HG03571 (cell line): Measurements from ENCODE around the gene FRMD5.
"Not testable (repeated sequence)": the region's sequence is repeated elsewhere in the genome, so short reads cannot be mapped to it uniquely, and the experiment has no call there.

Experiments
- ATAC-seq: cut with Tn5 transposase; IDR thresholded peaks from one replicate; pipeline ENCODE4 v1.9.1; 2021; ENCODE audit not compliant: unreplicated experiment

FRMD5 gene

GRCh38 chr15:43867096-43867495 lies 328.0 kb downstream of the FRMD5 start:
- ATAC-seq, result no peak

DNA sequence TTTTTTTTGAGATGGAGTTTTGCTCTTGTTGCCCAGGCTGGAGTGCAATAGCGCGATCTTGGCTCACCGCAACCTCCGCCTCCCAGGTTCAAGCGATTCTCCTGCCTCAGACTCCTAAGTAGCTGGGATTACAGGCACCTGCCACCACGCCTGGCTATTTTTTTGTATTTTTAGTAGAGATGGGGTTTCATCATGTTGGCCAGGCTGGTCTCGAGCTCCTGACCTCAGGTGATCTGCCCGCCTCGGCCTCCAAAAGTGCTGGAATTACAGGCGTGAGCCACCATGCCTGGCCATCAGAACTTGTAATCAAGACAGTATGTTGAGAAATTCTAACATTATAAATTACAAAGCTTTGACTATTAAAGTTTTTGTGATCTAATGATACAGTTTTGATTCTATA lies 328.4 kb downstream of the FRMD5 start:
- not testable (repeated sequence) for ATAC-seq

DNA sequence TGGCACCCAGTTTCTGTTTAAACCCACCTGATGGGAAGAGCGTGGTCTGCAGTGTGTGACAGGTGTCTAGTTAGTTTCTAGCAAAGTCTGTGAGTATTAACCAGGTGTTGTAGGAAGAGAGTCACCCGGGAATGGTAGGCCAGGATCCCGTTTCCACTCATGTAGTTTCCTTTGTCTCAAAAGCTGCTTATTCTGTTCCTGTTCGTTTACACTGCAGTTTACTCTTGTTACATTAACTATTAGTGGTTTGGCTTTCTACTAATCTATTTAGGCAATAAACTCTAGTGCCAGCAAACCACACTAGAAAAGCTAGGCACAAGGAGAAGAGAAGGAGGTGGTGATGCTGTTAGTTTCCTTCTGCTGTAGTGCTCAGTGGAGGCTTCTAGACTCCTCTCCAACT lies 335.5 kb downstream of the FRMD5 start:
- no peak for ATAC-seq

- ATAC-seq, result no peak
Measured at GRCh38 chr15:43854801-43855200, 340.3 kb downstream of the FRMD5 start.

DNA sequence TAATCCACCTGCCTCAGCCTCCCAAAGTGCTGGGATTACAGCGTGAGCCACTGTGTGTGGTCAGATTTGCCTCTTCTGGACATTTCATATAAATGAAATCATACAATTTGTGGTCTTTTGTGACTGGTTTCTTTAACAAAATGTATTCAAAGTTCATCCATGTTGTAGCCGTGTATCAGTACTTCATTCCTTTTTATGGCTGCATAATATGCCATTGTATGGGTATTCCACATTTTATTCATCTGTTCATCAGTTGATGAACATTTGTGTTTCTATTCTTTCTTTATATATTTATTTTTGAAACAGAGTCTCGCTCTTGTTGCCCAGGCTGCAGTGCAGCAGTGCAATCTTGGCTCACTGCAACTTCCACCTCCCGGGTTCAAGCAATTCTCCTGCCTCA lies 342.5 kb downstream of the FRMD5 start:
- ATAC-seq, result no peak

DNA sequence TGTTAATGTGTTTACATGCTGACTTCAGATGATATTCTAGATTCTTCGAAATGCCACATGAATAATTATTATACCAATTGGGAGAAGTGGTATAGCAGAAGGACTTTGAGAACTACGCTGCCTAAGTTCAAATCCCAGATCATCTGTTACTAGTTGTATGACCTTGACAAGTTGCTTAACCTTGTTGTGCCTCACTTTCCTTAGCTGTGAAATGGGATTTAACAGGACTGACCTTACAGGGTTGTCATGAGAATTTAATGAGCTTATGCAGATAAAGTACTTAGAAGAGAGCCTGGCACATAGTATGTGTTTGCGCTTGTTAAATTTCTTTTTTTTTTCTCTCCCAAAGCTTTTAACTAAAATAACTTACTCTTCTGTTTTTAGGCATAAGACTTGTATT lies 343.8 kb downstream of the FRMD5 start:
- no peak for ATAC-seq

DNA sequence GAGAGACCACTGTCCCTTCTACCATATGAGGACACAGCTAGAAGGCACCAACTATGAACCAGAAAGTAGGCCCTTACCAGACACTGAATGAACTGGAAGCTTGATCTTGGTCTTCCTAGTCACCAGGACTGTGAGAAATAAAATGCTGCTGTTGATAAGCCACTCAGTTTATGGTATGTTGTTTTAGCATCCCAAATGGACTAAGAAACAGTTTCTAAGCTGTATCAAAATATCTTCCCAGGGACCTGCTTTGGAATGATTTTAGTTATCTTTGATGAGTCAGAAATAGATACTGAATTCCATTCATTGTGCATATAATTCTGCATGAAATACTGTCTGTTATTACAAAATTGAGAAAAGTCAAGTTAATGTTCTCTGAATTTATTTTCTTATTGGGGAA lies 349.6 kb downstream of the FRMD5 start:
- ATAC-seq, result no peak

DNA sequence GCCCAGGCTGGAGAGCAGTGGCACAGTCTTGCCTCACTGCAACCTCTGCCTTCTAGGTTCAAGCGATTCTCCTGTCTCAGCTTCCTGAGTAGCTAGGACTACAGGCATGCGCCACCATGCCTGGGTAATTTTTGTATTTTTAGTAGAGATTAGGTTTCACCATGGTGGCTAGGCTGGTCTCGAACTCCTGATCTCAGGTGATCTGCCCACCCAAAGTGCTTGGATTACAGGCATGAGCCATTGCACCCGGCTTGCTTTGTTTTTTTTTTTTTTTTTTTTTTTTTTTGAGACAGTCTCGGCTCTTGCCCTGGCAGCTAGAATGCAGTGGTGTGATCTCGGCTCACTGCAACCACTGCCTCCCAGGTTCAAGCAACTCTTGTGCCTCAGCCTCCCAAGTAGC lies 362.6 kb downstream of the FRMD5 start:
- not testable (repeated sequence) for ATAC-seq

- not testable (repeated sequence) for ATAC-seq
Measured at GRCh38 chr15:43831519-43832052, 363.5 kb downstream of the FRMD5 start.

DNA sequence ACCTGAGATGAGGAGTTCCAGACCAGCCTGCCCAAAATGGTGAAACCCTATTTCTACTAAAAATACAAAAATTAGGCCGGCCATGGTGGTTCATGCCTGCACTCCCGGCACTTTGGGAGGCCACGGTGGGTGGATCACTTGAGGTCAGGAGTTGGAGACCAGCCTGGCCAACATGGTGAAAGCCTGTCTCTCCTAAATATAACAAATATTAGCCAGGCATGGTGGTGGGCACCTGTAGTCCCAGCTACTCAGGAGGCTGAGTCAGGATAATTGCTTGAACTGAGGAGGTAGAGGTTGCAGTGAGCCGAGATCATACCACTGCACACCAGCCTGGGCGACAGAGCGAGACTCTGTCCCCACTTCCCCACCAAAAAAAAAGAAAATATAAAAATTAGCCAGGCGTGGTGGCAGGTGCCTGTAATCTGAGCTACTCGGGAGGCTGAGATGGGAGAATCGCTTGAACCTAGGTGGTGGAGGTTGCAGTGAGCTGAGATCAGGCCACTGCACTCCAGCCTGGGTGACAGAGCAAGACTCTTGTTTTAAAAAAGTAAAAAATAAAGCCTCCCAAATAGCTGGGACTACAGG lies 364.3 kb downstream of the FRMD5 start:
- not testable (repeated sequence) for ATAC-seq

DNA sequence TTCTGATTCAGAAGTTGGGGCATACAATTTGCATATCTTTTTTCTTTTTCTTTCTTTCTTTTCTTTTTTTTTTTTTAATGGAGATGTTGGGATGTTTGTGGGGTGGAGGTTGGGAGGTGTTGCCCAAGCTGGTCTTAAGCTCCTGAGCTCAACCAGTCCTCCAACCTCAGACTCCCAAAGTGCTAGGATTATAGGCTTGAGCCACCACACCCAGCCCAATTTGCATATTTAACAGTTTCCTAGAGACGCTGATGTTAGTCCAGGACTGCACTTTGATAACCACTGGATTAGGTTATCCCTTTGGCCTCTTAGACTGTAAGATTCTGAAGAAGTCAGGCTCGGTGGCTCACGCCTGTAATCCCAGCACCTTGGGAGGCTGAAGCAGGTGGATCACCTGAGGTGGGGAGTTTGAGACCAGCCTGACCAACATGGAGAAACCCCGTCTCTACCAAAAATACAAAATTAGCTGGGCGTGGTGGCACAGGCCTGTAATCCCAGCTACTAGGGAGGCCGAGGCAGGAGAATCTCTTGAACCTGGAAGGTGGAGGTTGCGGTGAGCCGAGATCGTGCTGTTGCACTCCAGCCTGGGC lies 365.0 kb downstream of the FRMD5 start:
- not testable (repeated sequence) for ATAC-seq

DNA sequence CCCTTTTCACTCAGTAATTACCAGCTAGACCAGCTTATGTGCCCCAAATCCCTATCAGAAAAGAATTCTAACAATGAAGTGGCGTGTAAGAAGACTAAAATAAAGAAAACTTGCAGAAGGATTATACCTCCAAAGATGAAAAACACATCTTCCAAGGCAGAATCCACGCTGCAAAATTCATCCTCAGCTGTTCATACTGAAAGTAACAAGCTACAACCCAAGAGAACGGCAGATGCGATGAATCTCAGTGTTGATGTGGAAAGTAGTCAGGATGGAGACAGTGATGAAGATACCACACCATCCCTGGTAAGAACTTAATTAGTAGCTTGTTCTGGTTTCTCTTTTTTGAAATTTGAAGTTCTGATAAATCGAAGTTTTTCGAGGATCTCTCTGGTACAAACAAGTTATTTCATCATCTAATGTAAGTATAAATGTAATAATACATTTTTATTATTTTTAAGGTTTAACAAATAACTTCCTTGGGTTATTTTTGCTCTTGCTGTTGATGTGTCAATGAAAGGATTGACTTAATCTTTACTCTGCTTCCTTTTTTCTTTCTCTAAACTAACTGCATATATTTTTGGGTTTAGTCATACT lies 366.9 kb downstream of the FRMD5 start:
- no peak for ATAC-seq

DNA sequence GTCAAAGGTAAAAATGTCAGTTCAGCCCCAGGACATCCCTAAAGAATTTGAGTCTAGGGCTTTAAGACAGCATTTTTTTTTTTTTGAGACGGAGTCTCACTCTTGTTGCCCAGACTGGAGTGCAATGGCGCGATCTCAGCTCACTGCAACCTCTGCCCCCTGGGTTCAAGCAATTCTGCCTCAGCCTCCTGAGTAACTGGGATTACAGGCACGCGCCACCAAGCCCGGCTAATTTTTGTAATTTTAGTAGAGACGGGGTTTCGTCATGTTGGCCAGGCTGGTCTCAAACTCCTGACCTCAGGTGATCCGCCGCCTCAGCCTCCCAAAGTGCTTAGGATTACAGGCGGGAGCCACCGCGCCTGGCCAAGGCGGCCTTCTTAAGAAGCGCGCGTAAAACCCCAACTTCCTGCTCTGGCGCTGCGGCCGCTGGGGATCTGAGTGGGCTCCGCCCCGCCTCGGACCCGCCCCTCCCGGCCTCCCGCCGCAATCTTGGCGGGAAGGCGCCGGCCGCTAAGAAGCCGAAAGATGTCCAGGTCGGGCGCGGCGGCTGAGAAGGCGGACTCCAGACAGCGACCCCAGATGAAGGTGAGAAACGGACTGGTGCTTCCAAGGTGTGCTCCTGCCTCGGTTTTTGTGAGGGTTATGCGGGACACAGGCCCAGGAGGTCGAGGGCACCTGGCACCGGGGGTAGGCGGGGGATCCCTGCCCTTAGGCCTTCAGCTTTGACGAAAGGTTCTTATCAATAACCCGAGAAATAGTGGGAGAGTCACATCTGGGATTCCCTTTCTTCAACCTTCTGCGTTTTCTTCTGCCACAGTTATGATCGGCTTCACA lies 368.3 kb downstream of the FRMD5 start, which contains the start of gene WDR76:
Gene WDR76, plus strand, starts transcription at position 495 of the 834 bp plus-strand sequence. Its CDS starts 31 bp downstream, at position 526.
- ATAC-seq, result peak; percentile 62

DNA sequence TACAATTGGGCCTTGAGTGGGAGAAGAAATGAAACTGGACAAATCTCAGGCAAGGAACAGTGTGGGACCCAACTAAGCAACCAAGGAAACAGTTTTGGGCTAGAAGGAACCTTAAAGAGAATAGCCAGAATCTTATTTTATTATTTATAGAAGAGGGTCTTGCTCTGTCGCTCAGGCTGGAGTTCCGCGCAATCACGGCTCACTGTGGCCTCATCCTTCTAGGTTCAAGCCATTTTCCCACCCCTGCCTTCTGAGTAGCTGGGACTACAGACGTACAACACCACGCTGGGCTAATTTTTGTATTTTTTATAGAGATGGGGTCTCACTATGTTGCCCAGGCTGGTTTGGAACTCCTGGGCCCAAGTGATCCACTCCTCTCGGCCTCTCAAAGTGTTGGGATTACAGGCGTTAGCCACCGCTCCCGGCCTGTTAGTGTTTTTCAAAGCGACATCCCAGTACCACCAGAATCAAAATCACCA lies 369.0 kb downstream of the FRMD5 start:
- ATAC-seq, result no peak

DNA sequence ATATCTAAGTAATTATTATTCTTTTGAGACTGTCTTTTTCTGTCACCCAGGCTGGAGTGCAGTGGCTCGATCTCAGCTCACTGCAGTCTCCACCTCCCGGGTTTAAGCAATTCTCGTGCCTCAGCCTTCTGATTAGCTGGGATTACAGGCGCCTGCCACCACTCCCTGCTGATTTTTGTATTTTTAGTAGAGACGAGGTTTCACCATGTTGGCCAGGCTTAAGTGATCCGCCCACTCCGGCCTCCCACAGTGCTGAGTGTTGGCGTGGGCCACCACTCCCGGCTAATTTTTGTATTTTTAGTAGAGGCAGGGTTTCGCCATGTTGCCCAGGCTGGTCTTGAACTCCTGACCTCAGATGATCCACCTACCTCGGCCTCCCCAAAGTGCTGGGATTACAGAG lies 369.8 kb downstream of the FRMD5 start:
- not testable (repeated sequence) for ATAC-seq

- peak; percentile 54 for ATAC-seq
Measured at GRCh38 chr15:43824302-43825246, 370.5 kb downstream of the FRMD5 start, which contains the start of gene MFAP1. Gene MFAP1 (minus strand): TSS chr15:43824690. CDS start chr15:43824569, 121 bp downstream.

DNA sequence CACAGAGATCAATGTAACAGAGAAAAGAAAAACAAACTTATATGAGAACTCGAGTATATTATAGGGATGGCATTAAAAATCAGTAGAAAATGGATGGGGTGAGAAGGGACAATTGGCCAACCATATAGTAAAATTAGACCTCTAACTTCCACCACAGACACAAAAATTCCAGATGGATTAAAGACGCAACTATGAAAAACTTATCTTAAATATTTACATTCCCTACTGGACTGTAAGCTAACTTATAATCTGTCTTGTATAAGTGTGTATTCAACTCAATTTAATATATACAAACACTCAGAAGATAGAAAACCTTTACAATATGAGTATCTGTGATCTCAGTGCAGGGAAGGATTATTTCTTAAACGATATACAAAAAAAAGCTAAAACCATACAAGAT lies 373.6 kb downstream of the FRMD5 start:
- no peak for ATAC-seq
